AG09319 (cell line): ENCODE results near the gene SLFNL1.

Experiments
- DNase-seq: peaks from one replicate; pipeline ENCODE4 v3.0.0-alpha.2; 2010; ENCODE audit warnings: low read depth; ENCODE audit errors: extremely low read depth
- TF ChIP-seq, protein P1 (sequence below): IDR thresholded peaks from 2 replicates; pipeline ENCODE4 v1.5.1; 2011; ENCODE audit warnings: low read depth, mild to moderate bottlenecking, inconsistent platforms, low read length, moderate library complexity

SLFNL1 gene

DNA sequence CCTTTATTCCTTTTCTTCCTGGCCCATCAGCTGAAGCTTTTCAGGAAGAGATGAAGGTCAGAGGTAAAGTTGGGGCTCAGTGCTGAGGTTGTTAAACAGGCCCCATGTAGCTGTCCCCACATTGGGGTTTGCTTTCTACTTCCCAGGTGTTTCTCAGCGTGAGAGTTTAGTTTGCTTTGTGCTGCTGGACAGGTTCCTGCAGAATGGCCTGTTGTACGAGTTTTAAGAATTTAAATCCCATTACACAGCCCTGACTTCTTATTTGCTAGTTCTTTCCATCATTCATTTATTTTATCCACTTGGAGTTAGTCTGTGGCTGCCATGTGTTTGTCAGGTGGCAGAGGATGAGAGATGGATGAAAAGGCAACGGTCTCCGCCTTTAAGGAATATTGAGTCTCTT is 22.9 kb downstream of the SLFNL1 start:
- TF ChIP-seq, protein P1, sequence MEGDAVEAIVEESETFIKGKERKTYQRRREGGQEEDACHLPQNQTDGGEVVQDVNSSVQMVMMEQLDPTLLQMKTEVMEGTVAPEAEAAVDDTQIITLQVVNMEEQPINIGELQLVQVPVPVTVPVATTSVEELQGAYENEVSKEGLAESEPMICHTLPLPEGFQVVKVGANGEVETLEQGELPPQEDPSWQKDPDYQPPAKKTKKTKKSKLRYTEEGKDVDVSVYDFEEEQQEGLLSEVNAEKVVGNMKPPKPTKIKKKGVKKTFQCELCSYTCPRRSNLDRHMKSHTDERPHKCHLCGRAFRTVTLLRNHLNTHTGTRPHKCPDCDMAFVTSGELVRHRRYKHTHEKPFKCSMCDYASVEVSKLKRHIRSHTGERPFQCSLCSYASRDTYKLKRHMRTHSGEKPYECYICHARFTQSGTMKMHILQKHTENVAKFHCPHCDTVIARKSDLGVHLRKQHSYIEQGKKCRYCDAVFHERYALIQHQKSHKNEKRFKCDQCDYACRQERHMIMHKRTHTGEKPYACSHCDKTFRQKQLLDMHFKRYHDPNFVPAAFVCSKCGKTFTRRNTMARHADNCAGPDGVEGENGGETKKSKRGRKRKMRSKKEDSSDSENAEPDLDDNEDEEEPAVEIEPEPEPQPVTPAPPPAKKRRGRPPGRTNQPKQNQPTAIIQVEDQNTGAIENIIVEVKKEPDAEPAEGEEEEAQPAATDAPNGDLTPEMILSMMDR: no peak
- no peak for DNase-seq

DNA sequence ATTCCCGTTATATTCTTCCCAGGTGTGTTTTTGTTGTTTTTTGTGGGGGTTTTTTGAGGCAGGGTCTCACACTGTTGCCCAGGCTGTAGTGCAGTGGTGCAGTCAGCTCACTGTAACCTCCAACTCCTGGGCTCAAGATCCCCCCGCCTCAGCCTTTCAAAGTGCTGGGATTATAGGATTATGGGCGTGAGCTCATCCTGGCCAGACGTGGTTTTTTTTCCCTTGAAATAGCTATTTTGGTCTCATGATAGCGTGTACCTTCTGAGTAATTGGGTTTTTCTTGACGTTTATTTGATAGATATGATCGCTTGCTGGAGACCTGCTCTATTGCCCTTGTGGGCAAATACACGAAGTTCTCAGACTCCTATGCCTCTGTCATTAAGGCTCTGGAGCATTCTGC is 24.4 kb downstream of the SLFNL1 start:
- TF ChIP-seq, protein P1: no peak
- DNase-seq: no peak

DNA sequence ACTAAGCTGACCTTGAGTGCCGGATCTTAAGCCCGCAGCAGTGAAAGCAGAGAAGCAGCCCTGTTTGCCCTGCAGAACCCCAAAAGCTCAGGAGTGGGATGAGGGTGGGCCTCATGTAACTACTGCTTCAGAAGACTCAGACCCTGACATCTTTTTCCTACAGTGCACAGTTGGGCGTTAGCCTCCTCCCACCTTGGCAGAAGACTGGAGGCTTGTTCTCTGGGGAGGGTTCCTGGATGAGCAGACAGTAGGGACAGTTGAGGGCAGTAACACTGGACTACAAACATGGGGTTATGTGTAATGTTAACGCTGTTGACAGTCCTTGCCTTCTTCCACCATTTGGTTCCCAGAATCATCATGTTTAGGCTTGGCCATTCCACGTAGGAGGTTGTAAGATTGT is 32.5 kb downstream of the SLFNL1 start:
- TF ChIP-seq, protein P1: no peak
- DNase-seq: no peak

- TF ChIP-seq, protein P1: no peak
- no peak for DNase-seq
Measured at GRCh38 chr1:40988280-40988679, 33.2 kb downstream of the SLFNL1 start.

GRCh38 chr1:40987439-40988276 is 33.9 kb downstream of the SLFNL1 start:
- DNase-seq: no peak
- TF ChIP-seq, protein P1: no peak

DNA sequence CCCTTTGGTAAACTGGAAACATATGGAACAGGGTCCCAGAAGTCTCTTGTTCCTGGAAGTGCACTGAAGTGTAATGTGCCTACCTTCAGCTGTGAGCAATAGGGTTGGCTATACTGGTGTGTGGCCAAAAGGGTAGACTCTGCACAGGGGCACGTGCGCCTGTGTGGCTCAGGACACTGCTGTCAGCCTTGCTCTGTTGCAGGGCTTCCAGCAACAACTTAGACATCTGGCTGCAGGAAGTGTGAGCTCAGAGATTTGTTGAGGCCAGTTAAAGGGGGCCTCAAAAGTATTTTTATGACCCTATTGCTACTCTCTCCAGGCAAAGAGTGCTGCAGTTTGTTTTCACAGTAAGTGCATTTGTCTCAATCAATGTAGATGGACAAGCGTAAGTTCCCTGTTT is 34.6 kb downstream of the SLFNL1 start:
- TF ChIP-seq, protein P1: no peak
- no peak for DNase-seq

DNA sequence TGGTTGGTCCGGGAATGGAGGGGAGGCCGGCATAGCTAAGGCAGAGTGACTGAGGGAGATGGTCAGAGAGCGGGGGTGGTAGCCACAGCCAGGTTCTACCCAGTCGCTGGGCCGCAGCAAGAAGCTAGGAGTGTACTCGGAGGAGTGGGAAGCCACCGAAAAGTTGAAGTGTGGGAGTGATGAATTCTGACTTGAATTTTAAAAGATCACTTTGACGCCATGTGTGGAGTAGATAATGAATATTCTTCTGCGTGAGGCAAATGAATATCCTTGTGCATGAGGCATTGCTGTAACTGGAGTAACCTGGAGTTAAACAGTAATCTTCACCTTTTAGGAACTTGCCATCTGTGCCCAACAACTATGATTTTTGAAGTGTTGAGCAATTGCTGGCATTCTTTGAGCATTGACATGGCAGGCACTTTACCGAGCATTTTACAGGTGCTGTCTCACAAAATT is 35.2 kb downstream of the SLFNL1 start:
- DNase-seq: no peak
- TF ChIP-seq, protein P1: no peak
